IPS-11a (cell line): ENCODE results near the gene METAP1.
"Not testable (repeated sequence)": the region's sequence is repeated elsewhere in the genome, so short reads cannot be mapped to it uniquely, and the experiment has no call there.

Source experiments
- H3K4me3 ChIP-seq: one replicate; pipeline ENCODE4 v1.5.1; 2013; ENCODE audit warnings: low read depth, low read length, control low read depth

Gene METAP1

GRCh38 chr4:99090481-99091215, 95.1 kb downstream of the METAP1 start:
- H3K4me3 ChIP-seq: no peak overlapping the region

- no peak overlapping the region for H3K4me3 ChIP-seq
Measured at GRCh38 chr4:99091216-99091575, 95.7 kb downstream of the METAP1 start.

- not testable (repeated sequence) for H3K4me3 ChIP-seq
Measured at GRCh38 chr4:99091841-99092240, 96.3 kb downstream of the METAP1 start.

- no peak overlapping the region for H3K4me3 ChIP-seq
Measured at GRCh38 chr4:99099311-99099710, 103.8 kb downstream of the METAP1 start.

GRCh38 chr4:99099814-99100213, 104.3 kb downstream of the METAP1 start:
- not testable (repeated sequence) for H3K4me3 ChIP-seq

- H3K4me3 ChIP-seq: no peak overlapping the region
Measured at GRCh38 chr4:99100876-99101275, 105.4 kb downstream of the METAP1 start.

GRCh38 chr4:99102634-99103033, 107.1 kb downstream of the METAP1 start:
- H3K4me3 ChIP-seq: no peak overlapping the region

GRCh38 chr4:99103166-99103565, 107.6 kb downstream of the METAP1 start:
- H3K4me3 ChIP-seq: no peak overlapping the region

- H3K4me3 ChIP-seq: no peak overlapping the region
Measured at GRCh38 chr4:99104153-99104552, 108.6 kb downstream of the METAP1 start.

GRCh38 chr4:99109286-99109685, 113.8 kb downstream of the METAP1 start:
- not testable (repeated sequence) for H3K4me3 ChIP-seq
